GF-D8 (cell line): ENCODE results near the gene TCOF1.

Experiments used
- DNase-seq: peaks from one replicate; lab custom pipeline; 2025; lab: John Stamatoyannopoulos, UW

TCOF1 gene

GRCh38 chr5:150391064-150391834 lies 33.8 kb downstream of the TCOF1 start:
- DNase-seq: no peak

GRCh38 chr5:150391986-150392385 lies 34.5 kb downstream of the TCOF1 start:
- no peak for DNase-seq

- DNase-seq: no peak
Measured at GRCh38 chr5:150392680-150393079, 35.2 kb downstream of the TCOF1 start.

- DNase-seq: no peak
Measured at GRCh38 chr5:150393096-150393645, 35.7 kb downstream of the TCOF1 start.

- no peak for DNase-seq
Measured at GRCh38 chr5:150394131-150394530, 36.6 kb downstream of the TCOF1 start.

GRCh38 chr5:150394912-150395687 lies 37.6 kb downstream of the TCOF1 start:
- no peak for DNase-seq

GRCh38 chr5:150395688-150395975 lies 38.1 kb downstream of the TCOF1 start:
- no peak for DNase-seq

GRCh38 chr5:150396267-150396666 lies 38.8 kb downstream of the TCOF1 start:
- DNase-seq: no peak

GRCh38 chr5:150397146-150397781 lies 39.8 kb downstream of the TCOF1 start:
- DNase-seq: no peak

GRCh38 chr5:150397782-150398721 lies 40.6 kb downstream of the TCOF1 start:
- DNase-seq: no peak

- DNase-seq: no peak
Measured at GRCh38 chr5:150398722-150399523, 41.4 kb downstream of the TCOF1 start.

GRCh38 chr5:150399524-150400211 lies 42.2 kb downstream of the TCOF1 start:
- DNase-seq: no peak

- DNase-seq: no peak
Measured at GRCh38 chr5:150400316-150401075, 43.0 kb downstream of the TCOF1 start.

GRCh38 chr5:150401076-150401375 lies 43.5 kb downstream of the TCOF1 start:
- no peak for DNase-seq

GRCh38 chr5:150401376-150402228 lies 44.1 kb downstream of the TCOF1 start:
- no peak for DNase-seq

- no peak for DNase-seq
Measured at GRCh38 chr5:150402229-150402773, 44.8 kb downstream of the TCOF1 start.

- DNase-seq: no peak
Measured at GRCh38 chr5:150402901-150403342, 45.4 kb downstream of the TCOF1 start.

- DNase-seq: no peak
Measured at GRCh38 chr5:150404121-150404520, 46.6 kb downstream of the TCOF1 start.
